ENCODE measurements around the gene FRMD1.

Gene FRMD1

GRCh38 chr6:168016176-168016620, 62.8 kb downstream of the FRMD1 start:
- peaks cover 27% of the 10 kb centered on the region for H3K9me3 ChIP-seq (ENCODE audit: control insufficient read depth, insufficient read depth, low read depth, low read length)
- no peaks in the 10 kb centered on the region for H3K36me3 ChIP-seq (ENCODE audit: control insufficient read depth, insufficient read depth, low read length)
- H3K4me1 ChIP-seq (ENCODE audit: control insufficient read depth, insufficient read depth, low read length), result peaks cover 10% of the 10 kb centered on the region; the same call in 1 of the 2 replicates
- H3K9ac ChIP-seq (ENCODE audit: low read length), result no peak overlapping the region
- H3K27me3 ChIP-seq (ENCODE audit: control insufficient read depth, insufficient read depth, low read length), result no peaks in the 10 kb centered on the region
- H3K27ac ChIP-seq (ENCODE audit: low read depth, low read length), result no peak overlapping the region
- no peak overlapping the region for H3K4me3 ChIP-seq (ENCODE audit: low read depth, low read length)

DNA sequence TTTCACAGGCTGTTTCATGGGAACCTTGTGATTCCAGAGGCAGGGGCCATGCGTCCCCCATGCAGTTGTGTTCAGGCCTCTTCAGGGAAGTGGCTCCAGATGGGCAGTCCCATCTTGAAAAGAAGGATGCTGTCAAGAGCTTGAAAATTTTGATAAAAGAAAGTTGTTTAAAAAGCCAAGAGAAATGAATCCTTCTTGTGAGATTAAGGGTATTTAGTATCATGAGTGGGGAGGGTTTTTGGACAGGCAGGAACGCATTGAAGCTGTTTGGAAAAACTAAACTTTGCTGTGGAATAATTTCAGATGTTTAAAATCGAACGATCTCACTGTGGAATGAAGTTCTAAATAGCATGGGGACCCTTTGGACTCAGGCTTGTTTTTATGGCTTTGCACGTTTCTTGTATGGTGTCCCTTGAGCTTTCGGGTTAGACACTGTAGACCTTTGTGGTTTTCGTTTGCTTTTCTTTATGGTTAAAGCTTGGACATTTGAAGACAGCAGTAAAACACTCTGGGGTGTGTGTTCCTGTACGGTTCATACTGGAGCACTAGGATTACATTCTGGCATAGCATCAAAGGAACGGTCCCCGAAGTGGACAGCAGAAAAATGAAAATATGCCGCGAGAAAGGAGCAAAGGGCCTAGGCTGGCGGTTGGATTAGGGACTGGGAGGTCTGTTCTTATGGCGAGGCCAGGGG, 63.4 kb downstream of the FRMD1 start:
- Histone ChIP-seq H3K36me3 (ENCODE audit: control insufficient read depth, insufficient read depth, low read length) (no peaks in the 10 kb centered on the region), H3K4me3 (ENCODE audit: low read depth, low read length) (no peak overlapping the region), H3K4me1 (ENCODE audit: control insufficient read depth, insufficient read depth, low read length) (peaks cover 10% of the 10 kb centered on the region; the same call in 1 of the 2 replicates), H3K27me3 (ENCODE audit: control insufficient read depth, insufficient read depth, low read length) (no peaks in the 10 kb centered on the region), H3K9ac (ENCODE audit: low read length) (no peak overlapping the region), H3K27ac (ENCODE audit: low read depth, low read length) (no peak overlapping the region), H3K9me3 (ENCODE audit: control insufficient read depth, insufficient read depth, low read depth, low read length) (peaks cover 32% of the 10 kb centered on the region)

DNA sequence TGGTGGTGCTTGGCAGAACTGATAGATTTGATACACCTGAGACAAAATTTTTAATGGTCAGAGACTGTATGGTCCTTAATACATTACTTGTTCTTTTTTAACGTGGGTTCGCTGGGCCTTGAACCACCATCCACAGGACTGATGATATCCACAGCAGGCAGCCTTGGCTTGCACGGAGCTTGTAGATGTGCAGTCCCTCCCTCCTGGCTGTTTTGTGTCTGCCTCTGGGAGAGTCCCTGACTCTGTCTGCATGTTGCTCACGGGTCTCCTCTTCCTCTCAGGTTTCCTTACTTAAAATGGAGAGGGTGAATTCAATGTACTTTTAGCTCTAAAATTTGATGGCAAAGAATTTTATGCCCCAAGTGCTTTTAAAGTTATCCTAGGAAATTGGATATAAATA, 64.0 kb downstream of the FRMD1 start:
- Histone ChIP-seq H3K4me3 (ENCODE audit: low read depth, low read length) (no peak overlapping the region), H3K9ac (ENCODE audit: low read length) (no peak overlapping the region), H3K27ac (ENCODE audit: low read depth, low read length) (no peak overlapping the region), H3K27me3 (ENCODE audit: control insufficient read depth, insufficient read depth, low read length) (no peaks in the 10 kb centered on the region), H3K36me3 (ENCODE audit: control insufficient read depth, insufficient read depth, low read length) (no peaks in the 10 kb centered on the region), H3K4me1 (ENCODE audit: control insufficient read depth, insufficient read depth, low read length) (peaks cover 10% of the 10 kb centered on the region; the same call in 1 of the 2 replicates), H3K9me3 (ENCODE audit: control insufficient read depth, insufficient read depth, low read depth, low read length) (peaks cover 37% of the 10 kb centered on the region)

GRCh38 chr6:168014428-168014827, 64.6 kb downstream of the FRMD1 start:
- H3K27me3 ChIP-seq (ENCODE audit: control insufficient read depth, insufficient read depth, low read length), result no peaks in the 10 kb centered on the region
- H3K9me3 ChIP-seq (ENCODE audit: control insufficient read depth, insufficient read depth, low read depth, low read length), result peaks cover 37% of the 10 kb centered on the region
- no peak overlapping the region for H3K4me3 ChIP-seq (ENCODE audit: low read depth, low read length)
- H3K4me1 ChIP-seq (ENCODE audit: control insufficient read depth, insufficient read depth, low read length), result peaks cover 10% of the 10 kb centered on the region; the same call in 1 of the 2 replicates
- H3K36me3 ChIP-seq (ENCODE audit: control insufficient read depth, insufficient read depth, low read length), result no peaks in the 10 kb centered on the region
- H3K9ac ChIP-seq (ENCODE audit: low read length), result no peak overlapping the region
- no peak overlapping the region for H3K27ac ChIP-seq (ENCODE audit: low read depth, low read length)

DNA sequence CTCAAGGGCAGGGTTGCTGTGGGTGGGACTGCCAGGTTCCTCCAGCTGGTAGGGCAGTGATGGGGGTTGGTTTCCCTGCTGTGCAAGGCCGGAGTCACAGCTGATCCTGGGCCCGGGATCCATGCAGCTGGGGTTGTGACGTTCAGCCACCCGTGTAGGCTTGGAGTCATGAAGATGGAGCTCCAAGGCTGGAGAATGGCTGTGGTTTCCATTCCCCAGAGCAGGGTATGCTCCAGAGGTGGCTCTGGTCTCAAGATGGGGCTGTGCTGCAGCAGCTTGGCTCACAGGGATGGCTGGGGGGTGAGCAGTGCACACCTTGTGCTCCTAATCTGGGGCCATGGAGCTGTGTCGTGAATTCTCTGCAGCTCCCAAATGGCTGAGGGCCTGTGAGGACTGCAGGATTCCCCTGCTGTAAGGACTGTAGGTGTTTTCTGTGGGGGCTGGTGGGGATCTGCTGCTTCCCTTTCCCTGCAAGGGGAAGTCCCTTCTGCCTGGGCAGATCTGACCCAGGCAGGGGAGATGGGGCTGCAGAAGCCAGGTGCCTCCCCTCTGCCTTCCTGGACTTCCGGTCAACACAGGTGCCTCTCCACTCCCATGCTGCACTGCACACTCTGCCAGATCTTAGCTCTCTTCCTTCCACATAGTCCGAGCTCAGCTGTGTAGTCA, 65.6 kb downstream of the FRMD1 start:
- no peak overlapping the region for H3K9ac ChIP-seq (ENCODE audit: low read length)
- H3K4me3 ChIP-seq (ENCODE audit: low read depth, low read length), result no peak overlapping the region
- H3K9me3 ChIP-seq (ENCODE audit: control insufficient read depth, insufficient read depth, low read depth, low read length), result peaks cover 36% of the 10 kb centered on the region
- no peaks in the 10 kb centered on the region for H3K36me3 ChIP-seq (ENCODE audit: control insufficient read depth, insufficient read depth, low read length)
- H3K27me3 ChIP-seq (ENCODE audit: control insufficient read depth, insufficient read depth, low read length), result no peaks in the 10 kb centered on the region
- no peak overlapping the region for H3K27ac ChIP-seq (ENCODE audit: low read depth, low read length)
- H3K4me1 ChIP-seq (ENCODE audit: control insufficient read depth, insufficient read depth, low read length), result peaks cover 10% of the 10 kb centered on the region; the same call in 1 of the 2 replicates

DNA sequence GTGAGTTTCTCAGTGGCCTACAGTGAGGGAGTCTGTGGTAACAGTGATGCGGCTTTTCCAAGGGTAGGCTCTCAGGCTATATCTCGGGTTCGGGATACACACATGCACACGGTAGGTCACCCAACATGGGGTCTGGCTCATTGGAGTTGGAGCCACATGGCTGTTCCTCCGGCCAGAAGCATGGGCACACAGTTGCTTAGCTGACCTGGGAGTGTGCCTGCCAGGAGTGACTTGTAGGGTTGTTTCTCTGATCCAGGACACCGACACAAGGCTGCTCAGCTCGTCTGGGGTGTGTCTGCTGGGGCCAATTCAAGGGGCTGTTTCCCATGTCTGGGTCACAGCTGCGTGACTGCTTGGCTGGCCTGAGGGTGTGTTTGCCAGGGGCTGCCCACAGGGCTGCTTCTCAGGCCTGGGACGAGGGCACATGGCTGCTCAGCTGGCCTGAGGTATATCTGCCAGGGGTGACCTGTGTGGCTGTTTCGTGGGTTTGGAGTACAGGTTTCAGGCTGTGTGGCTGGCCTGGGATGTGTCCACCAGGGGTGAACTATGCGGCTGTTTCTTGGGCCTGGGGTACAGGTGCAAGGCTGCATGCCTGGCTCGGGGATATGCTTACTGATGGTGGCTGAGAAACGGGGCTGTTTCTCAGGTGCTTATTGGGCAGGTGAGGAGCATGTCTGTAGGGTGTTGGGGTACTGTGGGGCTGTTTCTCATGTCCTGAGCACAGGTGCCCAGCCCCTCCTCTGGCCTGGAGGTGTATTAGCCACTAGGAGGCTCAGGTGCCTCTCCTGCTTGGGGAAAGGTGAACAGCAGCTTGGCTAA, 66.4 kb downstream of the FRMD1 start:
- Histone ChIP-seq H3K27ac (ENCODE audit: low read depth, low read length) (no peak overlapping the region), H3K9me3 (ENCODE audit: control insufficient read depth, insufficient read depth, low read depth, low read length) (peaks cover 36% of the 10 kb centered on the region)

GRCh38 chr6:168011291-168011690, 67.7 kb downstream of the FRMD1 start:
- Histone ChIP-seq H3K36me3 (ENCODE audit: control insufficient read depth, insufficient read depth, low read length) (no peaks in the 10 kb centered on the region), H3K27ac (ENCODE audit: low read depth, low read length) (no peak overlapping the region), H3K4me3 (ENCODE audit: low read depth, low read length) (no peak overlapping the region), H3K4me1 (ENCODE audit: control insufficient read depth, insufficient read depth, low read length) (peaks cover 1% of the 10 kb centered on the region; the same call in 1 of the 2 replicates), H3K27me3 (ENCODE audit: control insufficient read depth, insufficient read depth, low read length) (no peaks in the 10 kb centered on the region), H3K9ac (ENCODE audit: low read length) (no peak overlapping the region), H3K9me3 (ENCODE audit: control insufficient read depth, insufficient read depth, low read depth, low read length) (peaks cover 36% of the 10 kb centered on the region)

More for the DNA sequence above, 66.4 kb downstream of the FRMD1 start:
- Histone ChIP-seq H3K4me1 (ENCODE audit: control insufficient read depth, insufficient read depth, low read length) (peaks cover 10% of the 10 kb centered on the region; the same call in 1 of the 2 replicates), H3K36me3 (ENCODE audit: control insufficient read depth, insufficient read depth, low read length) (no peaks in the 10 kb centered on the region), H3K9ac (ENCODE audit: low read length) (no peak overlapping the region), H3K27me3 (ENCODE audit: control insufficient read depth, insufficient read depth, low read length) (no peaks in the 10 kb centered on the region), H3K4me3 (ENCODE audit: low read depth, low read length) (no peak overlapping the region)

DNA sequence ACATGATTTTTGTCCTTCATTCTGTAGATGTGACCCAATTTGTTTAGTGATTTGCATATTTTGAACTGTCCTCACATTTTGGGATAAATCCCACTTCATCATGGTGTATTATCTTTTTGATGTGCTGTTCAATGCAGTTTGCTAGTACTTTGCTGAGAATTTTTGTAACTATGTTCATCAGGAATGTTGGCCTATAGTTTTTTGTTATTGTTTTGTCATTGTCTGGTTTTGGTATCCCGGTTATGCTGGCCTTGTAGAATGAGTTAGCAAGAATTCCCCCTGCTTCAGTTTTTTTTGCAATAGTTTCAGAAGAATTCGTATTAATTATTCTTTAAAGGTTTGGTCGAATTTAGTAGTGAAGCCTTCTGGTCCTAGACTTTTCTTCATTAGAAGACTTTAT, 69.7 kb downstream of the FRMD1 start:
- Histone ChIP-seq H3K4me1 (ENCODE audit: control insufficient read depth, insufficient read depth, low read length) (no peaks in the 10 kb centered on the region), H3K9ac (ENCODE audit: low read length) (no peak overlapping the region), H3K27me3 (ENCODE audit: control insufficient read depth, insufficient read depth, low read length) (no peaks in the 10 kb centered on the region), H3K9me3 (ENCODE audit: control insufficient read depth, insufficient read depth, low read depth, low read length) (peaks cover 35% of the 10 kb centered on the region), H3K36me3 (ENCODE audit: control insufficient read depth, insufficient read depth, low read length) (no peaks in the 10 kb centered on the region), H3K4me3 (ENCODE audit: low read depth, low read length) (no peak overlapping the region), H3K27ac (ENCODE audit: low read depth, low read length) (no peak overlapping the region)

- no peak overlapping the region for H3K9ac ChIP-seq (ENCODE audit: low read length)
- H3K27me3 ChIP-seq (ENCODE audit: control insufficient read depth, insufficient read depth, low read length), result no peaks in the 10 kb centered on the region
- no peak overlapping the region for H3K4me3 ChIP-seq (ENCODE audit: low read depth, low read length)
- no peaks in the 10 kb centered on the region for H3K4me1 ChIP-seq (ENCODE audit: control insufficient read depth, insufficient read depth, low read length)
- no peaks in the 10 kb centered on the region for H3K36me3 ChIP-seq (ENCODE audit: control insufficient read depth, insufficient read depth, low read length)
- H3K9me3 ChIP-seq (ENCODE audit: control insufficient read depth, insufficient read depth, low read depth, low read length), result peaks cover 26% of the 10 kb centered on the region
- no peak overlapping the region for H3K27ac ChIP-seq (ENCODE audit: low read depth, low read length)
Observed at GRCh38 chr6:168007592-168008338, 71.2 kb downstream of the FRMD1 start.

GRCh38 chr6:168005796-168006195, 73.2 kb downstream of the FRMD1 start:
- no peak overlapping the region for H3K4me3 ChIP-seq (ENCODE audit: low read depth, low read length)
- no peak overlapping the region for H3K27ac ChIP-seq (ENCODE audit: low read depth, low read length)

More at GRCh38 chr6:168005796-168006195, 73.2 kb downstream of the FRMD1 start:
- Histone ChIP-seq H3K9me3 (ENCODE audit: control insufficient read depth, insufficient read depth, low read depth, low read length) (peaks cover 11% of the 10 kb centered on the region; the same call in 1 of the 2 replicates), H3K36me3 (ENCODE audit: control insufficient read depth, insufficient read depth, low read length) (no peaks in the 10 kb centered on the region), H3K9ac (ENCODE audit: low read length) (no peak overlapping the region), H3K4me1 (ENCODE audit: control insufficient read depth, insufficient read depth, low read length) (no peaks in the 10 kb centered on the region), H3K27me3 (ENCODE audit: control insufficient read depth, insufficient read depth, low read length) (no peaks in the 10 kb centered on the region)

All from HUES6 (cell line).